Measurements from ENCODE around the gene GLOD5.

GLOD5 gene

DNA sequence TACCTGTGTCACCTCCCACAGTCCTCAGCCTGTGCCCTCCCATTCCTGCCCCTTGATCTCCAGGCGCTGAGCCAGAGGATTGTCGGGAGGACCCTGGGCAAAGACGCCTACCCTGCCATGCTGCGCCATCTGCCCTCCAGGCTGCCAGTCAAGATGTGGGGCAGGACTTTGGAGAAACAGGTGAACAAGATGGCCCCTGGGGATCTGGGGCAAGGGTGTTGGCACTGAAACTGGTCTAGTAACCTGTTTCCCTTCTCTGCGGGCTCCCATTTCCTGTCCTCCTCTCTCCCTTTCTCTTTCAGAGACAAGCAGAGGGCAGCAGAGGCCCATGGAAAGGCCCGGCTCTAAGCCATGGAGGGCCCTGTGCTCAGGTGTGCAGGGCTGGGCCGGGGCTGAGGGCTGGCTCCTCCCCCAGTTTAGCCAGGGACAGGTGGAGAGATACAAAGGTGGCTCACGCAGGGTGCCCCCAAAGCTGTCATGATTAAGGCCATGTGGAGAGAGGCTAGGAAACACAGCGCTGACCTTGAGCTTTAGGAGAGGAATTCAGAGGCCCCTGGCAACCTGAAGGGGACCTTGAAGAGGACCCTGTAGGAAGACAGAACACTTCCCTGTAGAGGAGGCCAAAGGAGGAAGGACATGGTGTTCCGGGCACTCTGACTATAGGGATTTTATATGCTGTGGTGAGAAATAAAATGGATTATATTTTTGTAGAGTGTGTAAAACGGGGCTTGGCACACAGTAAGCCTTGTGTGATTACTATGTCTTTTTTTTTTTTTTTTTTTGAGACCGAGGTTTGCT is at the start of gene GLOD5:
Gene GLOD5 (plus strand): TSS at position 74 of the 798 bp plus-strand sequence. CDS start 44 bp downstream, at position 118.
- no peak for DNase-seq (ENCODE audit: low read depth)

- no peak for DNase-seq (ENCODE audit: low read depth)
These were observed 49.5 kb upstream of the GLOD5 start for GRCh38 chrX:48711929-48712505.

- DNase-seq (ENCODE audit: low read depth): no peak
These were observed 47.7 kb upstream of the GLOD5 start for GRCh38 chrX:48713847-48714246.

GRCh38 chrX:48714573-48714972 is 47.0 kb upstream of the GLOD5 start:
- no peak for DNase-seq (ENCODE audit: low read depth)

GRCh38 chrX:48715072-48715471 is 46.5 kb upstream of the GLOD5 start:
- no peak for DNase-seq (ENCODE audit: low read depth)

GRCh38 chrX:48715876-48716502 is 45.6 kb upstream of the GLOD5 start:
- DNase-seq (ENCODE audit: low read depth): no peak

DNA sequence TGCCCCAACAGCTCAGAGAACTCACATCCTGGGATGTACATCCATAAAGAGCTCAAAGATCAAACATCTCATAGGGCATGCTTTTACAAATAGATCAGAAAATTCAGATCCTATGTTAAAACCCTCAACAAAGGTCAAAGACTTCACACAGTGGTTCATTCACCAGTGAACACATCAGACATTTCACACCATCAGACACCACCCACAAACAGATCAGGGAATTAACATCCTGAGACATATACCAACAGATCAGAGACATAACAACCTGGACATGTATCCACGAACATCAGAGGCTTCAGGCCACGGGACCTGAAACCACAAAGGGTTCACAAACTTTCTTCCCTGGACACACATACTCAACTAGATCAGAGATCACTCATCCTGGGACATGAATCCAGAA is 41.6 kb upstream of the GLOD5 start:
- no peak for DNase-seq (ENCODE audit: low read depth)

DNA sequence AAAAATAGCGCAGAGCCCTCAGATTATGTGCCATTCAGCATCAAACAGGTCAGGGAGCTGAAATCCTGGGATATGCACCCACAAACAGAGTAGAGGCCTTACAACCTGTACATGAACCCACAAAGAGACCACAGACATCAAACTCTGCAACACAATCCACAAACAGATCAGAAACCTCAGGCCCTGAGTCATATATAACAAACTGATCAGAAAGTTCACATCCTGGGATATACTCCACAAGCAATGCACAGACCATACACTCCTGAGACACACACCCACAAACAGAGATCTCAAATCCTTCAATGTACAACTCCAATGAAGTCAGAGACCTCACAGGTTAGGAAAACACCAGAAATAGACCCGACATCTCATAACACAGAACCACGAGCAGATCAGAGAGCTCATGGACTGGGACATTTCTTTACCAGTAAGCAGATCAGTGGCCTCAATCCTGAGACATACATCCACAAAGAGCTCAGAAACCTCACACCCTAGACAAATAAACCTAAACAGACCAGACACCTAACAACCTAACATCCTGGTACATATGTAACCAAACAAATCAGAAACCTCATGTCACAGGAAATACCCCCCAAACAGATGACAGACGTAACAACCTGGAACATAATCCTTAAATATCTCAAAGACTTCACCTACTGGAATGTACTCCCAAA is 40.8 kb upstream of the GLOD5 start:
- no peak for DNase-seq (ENCODE audit: low read depth)

DNA sequence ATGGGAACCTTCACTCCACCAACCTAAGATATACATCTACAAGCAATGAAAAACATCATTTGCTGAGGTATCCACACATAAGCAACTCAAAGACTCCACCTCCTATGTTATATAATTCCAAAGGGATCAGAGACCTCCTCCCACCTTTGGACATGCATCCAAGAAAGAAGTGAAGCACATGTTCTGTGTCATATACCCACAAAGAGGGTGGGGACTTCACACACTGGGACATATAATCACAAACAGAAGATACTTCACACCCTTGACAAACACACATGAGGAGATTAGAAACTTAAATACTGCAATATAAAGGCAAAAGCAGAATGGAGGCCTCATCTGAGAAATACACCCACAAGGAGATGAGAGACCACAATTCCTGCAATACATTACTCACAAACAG is 39.6 kb upstream of the GLOD5 start:
- DNase-seq (ENCODE audit: low read depth): no peak

- DNase-seq (ENCODE audit: low read depth): no peak
These were observed 35.0 kb upstream of the GLOD5 start for GRCh38 chrX:48726596-48726995.

GRCh38 chrX:48728653-48729052 is 32.9 kb upstream of the GLOD5 start:
- DNase-seq (ENCODE audit: low read depth): no peak

DNA sequence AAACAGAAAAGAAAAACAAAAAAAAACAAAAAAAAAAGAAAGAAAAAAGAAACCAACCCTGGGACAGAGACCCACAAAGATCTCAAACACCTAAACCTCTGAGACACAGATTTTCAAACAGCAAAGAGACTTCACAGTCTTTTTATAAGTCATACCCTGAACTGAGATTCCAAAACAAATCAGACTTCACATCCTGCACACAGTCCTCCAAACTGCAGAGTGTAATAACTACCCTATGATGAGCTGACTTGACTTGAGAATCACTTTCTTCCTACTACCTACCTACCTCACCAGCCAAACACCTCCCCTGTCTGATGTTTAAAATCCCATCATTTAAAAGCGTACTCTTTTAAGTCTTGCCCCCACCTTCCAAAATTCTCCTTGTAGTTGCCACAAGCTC is 25.2 kb upstream of the GLOD5 start:
- DNase-seq (ENCODE audit: low read depth): no peak

- DNase-seq (ENCODE audit: low read depth): no peak
These were observed 24.7 kb upstream of the GLOD5 start for GRCh38 chrX:48736878-48737212.

DNA sequence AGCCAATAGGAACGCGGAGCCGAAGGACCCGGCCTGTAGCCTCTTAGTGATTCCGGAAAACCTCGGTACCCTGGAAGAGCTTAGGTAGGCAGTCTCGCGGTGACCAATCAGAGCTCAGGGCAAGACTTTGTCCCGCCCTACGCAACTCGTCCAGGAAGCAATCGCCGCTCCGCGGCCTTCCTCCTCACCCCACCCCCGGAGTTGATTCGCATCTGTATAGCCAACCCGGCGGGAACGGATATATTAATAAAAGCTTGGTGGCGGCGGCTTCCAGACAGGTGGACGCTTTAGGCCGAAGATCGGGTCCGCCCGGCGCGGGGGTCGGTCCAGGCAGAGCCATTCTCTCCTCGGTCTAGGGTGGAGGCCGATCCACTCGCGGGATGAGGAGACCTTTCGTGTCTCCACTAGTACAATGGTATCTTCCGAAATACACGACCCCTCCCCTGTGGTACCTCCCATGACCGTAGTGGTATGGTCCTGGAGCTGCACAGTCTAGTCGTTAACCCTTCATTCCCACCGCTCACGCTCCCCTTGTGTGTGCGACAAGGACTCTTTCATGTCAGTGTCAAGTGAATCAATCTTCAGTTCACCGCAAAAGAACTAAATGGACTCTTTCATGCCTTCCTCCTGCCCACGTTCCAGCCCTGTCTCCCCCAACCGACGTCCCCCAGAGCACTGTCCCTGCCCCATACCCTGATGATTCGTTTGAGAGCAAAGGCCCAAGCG is 24.2 kb upstream of the GLOD5 start:
- peak; percentile 74 for DNase-seq (ENCODE audit: low read depth)

GRCh38 chrX:48737940-48738339 is 23.6 kb upstream of the GLOD5 start:
- no peak for DNase-seq (ENCODE audit: low read depth)

- no peak for DNase-seq (ENCODE audit: low read depth)
These were observed 19.7 kb upstream of the GLOD5 start for GRCh38 chrX:48741834-48742233.

GRCh38 chrX:48745222-48745621 is 16.3 kb upstream of the GLOD5 start:
- no peak for DNase-seq (ENCODE audit: low read depth)

DNA sequence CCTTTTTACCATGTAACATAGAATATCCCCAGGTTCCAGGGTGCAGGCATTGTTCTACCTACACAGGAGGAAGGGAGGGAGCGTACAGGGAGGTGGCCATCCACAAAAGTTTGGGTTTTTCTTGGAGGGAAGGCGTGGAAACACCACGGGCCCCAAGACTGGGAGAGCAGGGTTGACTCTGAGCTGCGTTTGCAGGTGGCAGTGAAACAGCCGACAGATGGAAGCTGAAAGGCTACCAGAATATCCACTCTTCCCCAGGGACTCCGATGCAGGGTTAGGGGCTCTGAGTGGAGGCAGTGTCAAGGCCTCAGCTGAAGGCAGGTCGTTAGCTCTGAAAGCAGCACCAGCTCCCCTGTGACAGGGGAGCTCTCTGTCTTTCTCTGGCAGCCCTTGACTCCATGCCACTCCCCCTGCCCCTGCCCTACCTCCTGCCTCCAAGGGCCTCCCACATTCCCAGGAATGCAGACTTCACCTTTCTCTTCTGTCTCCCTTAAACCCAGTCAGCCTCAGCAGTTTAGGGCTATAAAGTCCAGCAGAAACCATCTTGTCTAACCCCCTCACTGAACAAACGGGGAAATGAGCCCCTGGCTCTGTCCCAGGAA is 14.0 kb upstream of the GLOD5 start:
- no peak for DNase-seq (ENCODE audit: low read depth)

DNA sequence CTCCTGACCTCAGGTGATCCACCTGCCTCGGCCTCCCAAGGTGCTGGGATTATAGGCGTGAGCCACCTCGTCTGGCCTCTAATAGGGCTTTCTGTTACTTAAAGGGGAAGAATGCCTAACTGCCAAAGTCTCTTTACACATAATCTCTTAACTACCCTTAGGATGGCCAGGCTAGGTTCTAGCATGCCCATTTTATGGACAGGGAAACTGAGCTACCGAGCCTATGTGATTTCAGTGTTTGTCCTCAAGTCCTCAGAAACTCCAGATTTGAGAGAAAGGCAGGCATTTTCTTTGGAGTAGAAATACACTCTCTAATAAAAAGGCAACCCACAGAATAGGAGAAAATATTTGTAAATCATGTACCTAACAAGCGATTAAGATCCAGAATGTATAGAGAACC is 12.4 kb upstream of the GLOD5 start:
- DNase-seq (ENCODE audit: low read depth): no peak

- no peak for DNase-seq (ENCODE audit: low read depth)
These were observed 10.2 kb upstream of the GLOD5 start for GRCh38 chrX:48751343-48751742.

DNA sequence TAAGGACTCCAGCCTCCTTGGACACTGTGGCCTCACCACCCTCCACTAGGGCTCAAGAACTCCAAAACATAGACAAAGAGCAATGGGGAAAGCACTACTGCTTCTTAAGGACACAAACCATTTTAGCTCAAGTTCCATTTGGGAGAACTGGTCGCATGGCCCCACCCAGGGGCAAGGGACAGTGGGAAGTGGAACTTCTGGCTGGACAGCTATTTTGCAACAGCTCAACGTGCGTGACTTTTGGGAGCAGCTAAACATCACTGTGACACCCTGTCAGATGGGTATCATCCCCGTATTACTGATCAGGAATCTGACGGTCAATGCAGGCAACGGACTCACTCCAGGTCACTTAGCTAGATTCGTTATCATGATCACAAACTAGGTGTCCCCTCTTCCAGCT is 9.0 kb upstream of the GLOD5 start:
- DNase-seq (ENCODE audit: low read depth): no peak

- no peak for DNase-seq (ENCODE audit: low read depth)
These were observed 7.8 kb upstream of the GLOD5 start for GRCh38 chrX:48753708-48754228.

Data from activated T-cell treated with anti-CD3 and anti-CD28 coated beads for 1 hour (primary cell).